ENCODE measurements around the gene STAM. TPM values are rescaled to one million over a fixed set of nuclear protein-coding genes. Genes with fewer than 3 reads are reported as not detected.

Gene STAM
- total and polyA plus RNA-seq, 2 donors from 2014 or later = 10.3 to 26.1 TPM

GRCh38 chr10:17617031-17617911, 26.7 kb upstream of the STAM start, which contains the start of gene HACD1:
Gene HACD1 (minus strand): TSS chr10:17617374. CDS start chr10:17617339, 35 bp downstream.
- Histone ChIP-seq H3K27me3 (ENCODE audit: control insufficient read depth, insufficient read depth, low read length) (no peaks in the 10 kb centered on the region), H3K4me1 (ENCODE audit: control insufficient read depth in 2 of 3, insufficient read depth in 2 of 3, low read depth in 1 of 3, low read length in 3 of 3) (peaks cover 0 to 4% (median 0%) of the 10 kb centered on the region in 3 donors), H3K9ac (ENCODE audit: low read length in 3 of 3) (peak within 1 kb of the TSS; percentile 53 to 75 (median 55)), H3K9me3 (ENCODE audit: control insufficient read depth in 2 of 3, insufficient read depth in 1 of 3, low read length in 3 of 3) (no peaks in the 10 kb centered on the region), H3K27ac (ENCODE audit: low read depth in 2 of 2, low read length in 2 of 2) (peak within 1 kb of the TSS; percentile 32 to 53), H3K36me3 (ENCODE audit: control insufficient read depth in 2 of 3, insufficient read depth in 3 of 3, low read length in 3 of 3) (no peaks in the 10 kb centered on the region), H3K4me3 (ENCODE audit: low read length in 3 of 3) (peak within 1 kb of the TSS; percentile 61 to 73 (median 71))
- FAIRE-seq = no peak
- TF ChIP-seq, protein P1, sequence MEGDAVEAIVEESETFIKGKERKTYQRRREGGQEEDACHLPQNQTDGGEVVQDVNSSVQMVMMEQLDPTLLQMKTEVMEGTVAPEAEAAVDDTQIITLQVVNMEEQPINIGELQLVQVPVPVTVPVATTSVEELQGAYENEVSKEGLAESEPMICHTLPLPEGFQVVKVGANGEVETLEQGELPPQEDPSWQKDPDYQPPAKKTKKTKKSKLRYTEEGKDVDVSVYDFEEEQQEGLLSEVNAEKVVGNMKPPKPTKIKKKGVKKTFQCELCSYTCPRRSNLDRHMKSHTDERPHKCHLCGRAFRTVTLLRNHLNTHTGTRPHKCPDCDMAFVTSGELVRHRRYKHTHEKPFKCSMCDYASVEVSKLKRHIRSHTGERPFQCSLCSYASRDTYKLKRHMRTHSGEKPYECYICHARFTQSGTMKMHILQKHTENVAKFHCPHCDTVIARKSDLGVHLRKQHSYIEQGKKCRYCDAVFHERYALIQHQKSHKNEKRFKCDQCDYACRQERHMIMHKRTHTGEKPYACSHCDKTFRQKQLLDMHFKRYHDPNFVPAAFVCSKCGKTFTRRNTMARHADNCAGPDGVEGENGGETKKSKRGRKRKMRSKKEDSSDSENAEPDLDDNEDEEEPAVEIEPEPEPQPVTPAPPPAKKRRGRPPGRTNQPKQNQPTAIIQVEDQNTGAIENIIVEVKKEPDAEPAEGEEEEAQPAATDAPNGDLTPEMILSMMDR (IDR thresholded peaks at IDR 0.05; ENCODE audit: borderline replicate concordance, extremely low read depth, insufficient read depth) = no peak
- intact Hi-C loops (cut with DNase I) = no loop called here
- peak; percentile 80 to 87 (median 83) for DNase-seq

GRCh38 chr10:17622061-17622460, 21.9 kb upstream of the STAM start:
- no peak for FAIRE-seq

DNA sequence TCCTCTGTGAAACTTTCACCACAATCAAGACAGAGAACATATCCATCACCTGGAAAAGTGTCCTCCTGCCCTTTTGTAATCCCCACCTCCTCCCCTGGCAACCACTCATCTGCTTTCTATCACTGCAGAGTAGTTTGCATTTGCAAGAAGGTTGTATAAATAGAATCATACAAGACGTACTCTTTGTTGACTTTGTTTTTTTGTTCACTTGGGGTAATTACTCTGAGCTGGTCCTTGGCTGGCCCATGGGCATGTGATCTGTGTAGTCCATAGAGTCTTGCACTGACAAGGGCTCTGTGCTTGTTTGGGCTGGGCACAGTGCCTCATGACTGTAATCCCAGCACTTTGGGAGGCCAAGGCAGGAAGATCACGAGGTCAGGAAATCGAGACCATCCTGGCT, 19.0 kb upstream of the STAM start:
- Histone ChIP-seq H3K9ac (ENCODE audit: low read length in 3 of 3) (no peak overlapping the region), H3K9me3 (ENCODE audit: control insufficient read depth in 2 of 3, insufficient read depth in 1 of 3, low read length in 3 of 3) (no peaks in the 10 kb centered on the region), H3K4me1 (ENCODE audit: control insufficient read depth in 2 of 3, insufficient read depth in 2 of 3, low read depth in 1 of 3, low read length in 3 of 3) (no peaks in the 10 kb centered on the region), H3K4me3 (ENCODE audit: low read length in 3 of 3) (no peak overlapping the region), H3K27ac (ENCODE audit: low read depth in 2 of 2, low read length in 2 of 2) (no peak overlapping the region), H3K27me3 (ENCODE audit: control insufficient read depth, insufficient read depth, low read length) (no peaks in the 10 kb centered on the region), H3K36me3 (ENCODE audit: control insufficient read depth in 2 of 3, insufficient read depth in 3 of 3, low read length in 3 of 3) (no peaks in the 10 kb centered on the region)
- intact Hi-C loops (cut with DNase I) = no loop called here
- TF ChIP-seq, protein P1 (IDR thresholded peaks at IDR 0.05; ENCODE audit: borderline replicate concordance, extremely low read depth, insufficient read depth) = no peak
- FAIRE-seq (no peak), DNase-seq (no peak)

More at GRCh38 chr10:17622061-17622460, 21.9 kb upstream of the STAM start:
- H3K27ac ChIP-seq (ENCODE audit: low read depth in 2 of 2, low read length in 2 of 2) = no peak overlapping the region
- no peaks in the 10 kb centered on the region for H3K36me3 ChIP-seq (ENCODE audit: control insufficient read depth in 2 of 3, insufficient read depth in 3 of 3, low read length in 3 of 3)
- TF ChIP-seq, protein P1 (IDR thresholded peaks at IDR 0.05; ENCODE audit: borderline replicate concordance, extremely low read depth, insufficient read depth) = no peak
- no peak overlapping the region for H3K4me3 ChIP-seq (ENCODE audit: low read length in 3 of 3)
- no peaks in the 10 kb centered on the region for H3K27me3 ChIP-seq (ENCODE audit: control insufficient read depth, insufficient read depth, low read length)
- no peak overlapping the region for H3K9ac ChIP-seq (ENCODE audit: low read length in 3 of 3)
- H3K4me1 ChIP-seq (ENCODE audit: control insufficient read depth in 2 of 3, insufficient read depth in 2 of 3, low read depth in 1 of 3, low read length in 3 of 3) = peaks cover 0 to 4% (median 0%) of the 10 kb centered on the region in 3 donors
- no peak for DNase-seq
- intact Hi-C loops (cut with DNase I) = no loop called here
- no peaks in the 10 kb centered on the region for H3K9me3 ChIP-seq (ENCODE audit: control insufficient read depth in 2 of 3, insufficient read depth in 1 of 3, low read length in 3 of 3)

Data from kidney (tissue), 14 donors.